GM12878 (cell line): ENCODE results near the gene CTNS. TPM values are rescaled to one million over a fixed set of nuclear protein-coding genes. Genes with fewer than 3 reads are reported as not detected.

Source experiments
- ETV6 ChIP-seq, 2 experiments: fragments of 450-650 bp in 1 of 2; IDR thresholded peaks in 1 of 2; conservative IDR thresholded peaks in 1 of 2; 2 replicates each; pipeline ENCODE4 v1.6.1; 2014; ENCODE audit warnings: antibody characterized with exemption in 1 of 2, borderline replicate concordance in 1 of 2, low read depth in 1 of 2, mild to moderate bottlenecking in 1 of 2, moderate library complexity in 1 of 2
- GATAD2B ChIP-seq: fragments of 450-650 bp; conservative IDR thresholded peaks from 2 replicates; pipeline ENCODE4 v1.6.1; 2017; ENCODE audit warnings: low read depth, mild to moderate bottlenecking, moderate library complexity
- NFXL1 ChIP-seq: fragments of 450-650 bp; IDR thresholded peaks from 2 replicates; pipeline ENCODE4 v1.6.1; 2017; ENCODE audit warnings: antibody characterized with exemption, mild to moderate bottlenecking, borderline replicate concordance
- RB1 ChIP-seq: fragments of 450-650 bp; formaldehyde crosslinking; IDR thresholded peaks from 2 replicates; pipeline ENCODE4 v1.6.1; 2017; ENCODE audit warnings: mild to moderate bottlenecking, borderline replicate concordance
- RELA ChIP-seq: fragments of 450-650 bp; IDR thresholded peaks from 2 replicates; pipeline ENCODE4 v1.8.0; 2014; ENCODE audit warnings: borderline replicate concordance; ENCODE audit not compliant: partially characterized antibody
- SIX5 ChIP-seq: IDR thresholded peaks from 2 replicates; pipeline ENCODE4 v1.6.1; 2011; ENCODE audit warnings: mild to moderate bottlenecking, low read depth, low read length, moderate library complexity; ENCODE audit not compliant: severe bottlenecking
- SREBF2 ChIP-seq: IDR thresholded peaks from 2 replicates; pipeline ENCODE4 v1.6.1; 2012; ENCODE audit warnings: mild to moderate bottlenecking, low read length
- WRNIP1 ChIP-seq: IDR thresholded peaks from 2 replicates; pipeline ENCODE4 v1.6.1; 2011; ENCODE audit warnings: low read depth, low read length, improper control_type of control experiment, borderline replicate concordance
- polyA plus RNA-seq, 11 experiments: library from polyadenylated mRNA; depleted of rRNA in 4 of 11; unstranded in 6 of 11; stranded (reverse) in 5 of 11; fragments of >200 nt; fragmentation: Nextera tagmentation in 4 of 11; fragmentation: Illumina TruSeq in 1 of 11; extraction: Ambion mirVana in 4 of 11; extraction: Trizol in 1 of 11; gene quantifications; 1 replicate in 1 of 11; 2 replicates in 10 of 11; pipeline versions ENCODE4 v1.2.1 to v1.2.3, GENCODE V29; 2011 to 2016; ENCODE audit warnings: inconsistent platforms in 2 of 11, missing spikeins in 2 of 11, low read depth in 1 of 11
- total RNA-seq, 4 experiments: library from RNA; depleted of rRNA in 3 of 4; stranded (reverse); fragments of >200 nt in 3 of 4; fragmentation: Illumina TruSeq in 1 of 4; extraction: Trizol in 1 of 4; gene quantifications; 2 replicates each; pipeline versions ENCODE4 v1.2.1 to v1.2.3, GENCODE V29; 2013 to 2021
- TF ChIP-seq, protein P1 (sequence below): IDR thresholded peaks from 2 replicates; pipeline ENCODE4 v1.6.1; 2011; ENCODE audit warnings: borderline replicate concordance, low read depth, mild to moderate bottlenecking, moderate library complexity, low read length; ENCODE audit not compliant: insufficient read depth, poor library complexity, severe bottlenecking
- TF ChIP-seq, protein P2 (sequence below): fragments of 450-650 bp; IDR thresholded peaks from 2 replicates; pipeline ENCODE4 v1.6.1; 2016; ENCODE audit warnings: mild to moderate bottlenecking

The CTNS gene
- total and polyA plus RNA-seq, 10 of the 15 experiments (the other 5 are each of a cell fraction or from before 2014, with no cell fraction given): 0.92 to 10.7 (median 6.4) TPM

DNA sequence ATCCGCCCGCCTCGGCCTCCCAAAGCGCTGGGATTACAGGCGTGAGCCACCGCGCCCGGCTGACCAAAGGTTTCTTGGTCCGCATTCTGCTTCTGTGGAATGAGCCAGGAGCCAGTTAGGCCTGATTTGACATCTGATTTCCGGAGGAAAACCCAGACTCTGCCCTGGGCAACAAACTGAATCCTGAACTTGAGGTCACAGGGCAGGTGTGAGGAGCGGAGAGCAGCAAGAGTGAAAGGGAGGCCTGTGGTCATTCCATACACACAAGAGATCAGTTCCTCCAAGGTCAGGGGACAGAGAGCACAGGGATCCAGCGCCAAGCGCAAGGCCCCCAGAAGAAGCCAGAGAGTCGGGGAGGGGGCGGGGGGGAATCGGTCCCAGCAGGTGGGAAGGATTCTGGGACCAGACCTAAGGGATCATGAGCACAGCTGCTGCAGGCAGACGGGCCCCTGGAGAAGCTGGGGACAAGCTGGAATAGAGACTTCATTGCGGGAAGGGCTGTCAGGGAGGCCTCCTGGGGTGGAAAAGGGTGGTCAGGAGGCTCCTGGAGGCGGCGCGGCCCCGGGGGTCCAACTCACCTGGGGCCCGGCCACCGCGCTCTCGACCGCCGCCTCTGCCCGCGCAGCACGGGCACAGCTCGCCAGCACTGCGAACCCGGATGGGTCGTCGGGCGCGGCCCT, 946 bp upstream of the CTNS start (continued):
- TF ChIP-seq, protein P1, sequence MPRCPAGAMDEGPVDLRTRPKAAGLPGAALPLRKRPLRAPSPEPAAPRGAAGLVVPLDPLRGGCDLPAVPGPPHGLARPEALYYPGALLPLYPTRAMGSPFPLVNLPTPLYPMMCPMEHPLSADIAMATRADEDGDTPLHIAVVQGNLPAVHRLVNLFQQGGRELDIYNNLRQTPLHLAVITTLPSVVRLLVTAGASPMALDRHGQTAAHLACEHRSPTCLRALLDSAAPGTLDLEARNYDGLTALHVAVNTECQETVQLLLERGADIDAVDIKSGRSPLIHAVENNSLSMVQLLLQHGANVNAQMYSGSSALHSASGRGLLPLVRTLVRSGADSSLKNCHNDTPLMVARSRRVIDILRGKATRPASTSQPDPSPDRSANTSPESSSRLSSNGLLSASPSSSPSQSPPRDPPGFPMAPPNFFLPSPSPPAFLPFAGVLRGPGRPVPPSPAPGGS: no peak
- TF ChIP-seq, protein P2, sequence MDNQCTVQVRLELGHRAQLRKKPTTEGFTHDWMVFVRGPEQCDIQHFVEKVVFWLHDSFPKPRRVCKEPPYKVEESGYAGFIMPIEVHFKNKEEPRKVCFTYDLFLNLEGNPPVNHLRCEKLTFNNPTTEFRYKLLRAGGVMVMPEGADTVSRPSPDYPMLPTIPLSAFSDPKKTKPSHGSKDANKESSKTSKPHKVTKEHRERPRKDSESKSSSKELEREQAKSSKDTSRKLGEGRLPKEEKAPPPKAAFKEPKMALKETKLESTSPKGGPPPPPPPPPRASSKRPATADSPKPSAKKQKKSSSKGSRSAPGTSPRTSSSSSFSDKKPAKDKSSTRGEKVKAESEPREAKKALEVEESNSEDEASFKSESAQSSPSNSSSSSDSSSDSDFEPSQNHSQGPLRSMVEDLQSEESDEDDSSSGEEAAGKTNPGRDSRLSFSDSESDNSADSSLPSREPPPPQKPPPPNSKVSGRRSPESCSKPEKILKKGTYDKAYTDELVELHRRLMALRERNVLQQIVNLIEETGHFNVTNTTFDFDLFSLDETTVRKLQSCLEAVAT: 0 out of 2 replicates have a peak, but pooled peaks have one; percentile 6
- no peak for TF ChIP-seq WRNIP1
- 0 out of 2 replicates have a peak, but pooled peaks have one; percentile 30 for TF ChIP-seq GATAD2B
- TF ChIP-seq SIX5: no peak
- TF ChIP-seq ETV6 (conservative IDR thresholded peaks at IDR 0.05 in 1 of 2, IDR thresholded peaks at IDR 0.05 in 1 of 2; ENCODE audit: borderline replicate concordance in 1 of 2, low read depth in 1 of 2): no peak
- no peak for TF ChIP-seq RB1
- TF ChIP-seq NFXL1: no peak
- TF ChIP-seq SREBF2: no peak
- peak; percentile 35 for TF ChIP-seq RELA
